GM12801 (cell line): Measurements from ENCODE around the gene M1AP.

Source experiments
- CTCF ChIP-seq: IDR thresholded peaks from one replicate; pipeline ENCODE4 v1.5.1; 2011; ENCODE audit warnings: control low read depth; ENCODE audit not compliant: insufficient read length; ENCODE audit errors: extremely low read depth

Gene M1AP

GRCh38 chr2:74562126-74562775 lies 85.9 kb downstream of the M1AP start:
- TF ChIP-seq CTCF: no peak

GRCh38 chr2:74560591-74560990 lies 87.5 kb downstream of the M1AP start:
- no peak for TF ChIP-seq CTCF

GRCh38 chr2:74559912-74560311 lies 88.2 kb downstream of the M1AP start:
- no peak for TF ChIP-seq CTCF

- no peak for TF ChIP-seq CTCF
These were observed 89.6 kb downstream of the M1AP start for GRCh38 chr2:74558284-74559230.

- no peak for TF ChIP-seq CTCF
These were observed 91.2 kb downstream of the M1AP start for GRCh38 chr2:74556831-74557370.

- no peak for TF ChIP-seq CTCF
These were observed 92.0 kb downstream of the M1AP start for GRCh38 chr2:74556159-74556558.

GRCh38 chr2:74555610-74556103 lies 92.5 kb downstream of the M1AP start:
- TF ChIP-seq CTCF: no peak
